ENCODE results near the gene CCRL2.

DNA sequence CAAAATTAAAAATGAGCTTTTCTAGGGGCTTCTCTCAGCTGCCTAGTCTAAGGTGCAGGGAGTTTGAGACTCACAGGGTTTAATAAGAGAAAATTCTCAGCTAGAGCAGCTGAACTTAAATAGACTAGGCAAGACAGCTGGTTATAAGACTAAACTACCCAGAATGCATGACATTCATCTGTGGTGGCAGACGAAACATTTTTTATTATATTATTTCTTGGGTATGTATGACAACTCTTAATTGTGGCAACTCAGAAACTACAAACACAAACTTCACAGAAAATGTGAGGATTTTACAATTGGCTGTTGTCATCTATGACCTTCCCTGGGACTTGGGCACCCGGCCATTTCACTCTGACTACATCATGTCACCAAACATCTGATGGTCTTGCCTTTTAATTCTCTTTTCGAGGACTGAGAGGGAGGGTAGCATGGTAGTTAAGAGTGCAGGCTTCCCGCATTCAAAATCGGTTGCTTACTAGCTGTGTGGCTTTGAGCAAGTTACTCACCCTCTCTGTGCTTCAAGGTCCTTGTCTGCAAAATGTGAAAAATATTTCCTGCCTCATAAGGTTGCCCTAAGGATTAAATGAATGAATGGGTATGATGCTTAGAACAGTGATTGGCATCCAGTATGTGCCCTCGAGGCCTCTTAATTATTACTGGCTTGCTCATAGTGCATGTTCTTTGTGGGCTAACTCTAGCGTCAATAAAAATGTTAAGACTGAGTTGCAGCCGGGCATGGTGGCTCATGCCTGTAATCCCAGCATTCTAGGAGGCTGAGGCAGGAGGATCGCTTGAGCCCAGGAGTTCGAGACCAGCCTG lies 35.3 kb upstream of the CCRL2 start:
- TF ChIP-seq, protein P1, sequence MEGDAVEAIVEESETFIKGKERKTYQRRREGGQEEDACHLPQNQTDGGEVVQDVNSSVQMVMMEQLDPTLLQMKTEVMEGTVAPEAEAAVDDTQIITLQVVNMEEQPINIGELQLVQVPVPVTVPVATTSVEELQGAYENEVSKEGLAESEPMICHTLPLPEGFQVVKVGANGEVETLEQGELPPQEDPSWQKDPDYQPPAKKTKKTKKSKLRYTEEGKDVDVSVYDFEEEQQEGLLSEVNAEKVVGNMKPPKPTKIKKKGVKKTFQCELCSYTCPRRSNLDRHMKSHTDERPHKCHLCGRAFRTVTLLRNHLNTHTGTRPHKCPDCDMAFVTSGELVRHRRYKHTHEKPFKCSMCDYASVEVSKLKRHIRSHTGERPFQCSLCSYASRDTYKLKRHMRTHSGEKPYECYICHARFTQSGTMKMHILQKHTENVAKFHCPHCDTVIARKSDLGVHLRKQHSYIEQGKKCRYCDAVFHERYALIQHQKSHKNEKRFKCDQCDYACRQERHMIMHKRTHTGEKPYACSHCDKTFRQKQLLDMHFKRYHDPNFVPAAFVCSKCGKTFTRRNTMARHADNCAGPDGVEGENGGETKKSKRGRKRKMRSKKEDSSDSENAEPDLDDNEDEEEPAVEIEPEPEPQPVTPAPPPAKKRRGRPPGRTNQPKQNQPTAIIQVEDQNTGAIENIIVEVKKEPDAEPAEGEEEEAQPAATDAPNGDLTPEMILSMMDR (tag by site-specific recombination; IDR thresholded peaks at IDR 0.05) = no peak
- TF ChIP-seq ZNF175 (tag by site-specific recombination; IDR thresholded peaks at IDR 0.05) = no peak
- TF ChIP-seq, protein P2, sequence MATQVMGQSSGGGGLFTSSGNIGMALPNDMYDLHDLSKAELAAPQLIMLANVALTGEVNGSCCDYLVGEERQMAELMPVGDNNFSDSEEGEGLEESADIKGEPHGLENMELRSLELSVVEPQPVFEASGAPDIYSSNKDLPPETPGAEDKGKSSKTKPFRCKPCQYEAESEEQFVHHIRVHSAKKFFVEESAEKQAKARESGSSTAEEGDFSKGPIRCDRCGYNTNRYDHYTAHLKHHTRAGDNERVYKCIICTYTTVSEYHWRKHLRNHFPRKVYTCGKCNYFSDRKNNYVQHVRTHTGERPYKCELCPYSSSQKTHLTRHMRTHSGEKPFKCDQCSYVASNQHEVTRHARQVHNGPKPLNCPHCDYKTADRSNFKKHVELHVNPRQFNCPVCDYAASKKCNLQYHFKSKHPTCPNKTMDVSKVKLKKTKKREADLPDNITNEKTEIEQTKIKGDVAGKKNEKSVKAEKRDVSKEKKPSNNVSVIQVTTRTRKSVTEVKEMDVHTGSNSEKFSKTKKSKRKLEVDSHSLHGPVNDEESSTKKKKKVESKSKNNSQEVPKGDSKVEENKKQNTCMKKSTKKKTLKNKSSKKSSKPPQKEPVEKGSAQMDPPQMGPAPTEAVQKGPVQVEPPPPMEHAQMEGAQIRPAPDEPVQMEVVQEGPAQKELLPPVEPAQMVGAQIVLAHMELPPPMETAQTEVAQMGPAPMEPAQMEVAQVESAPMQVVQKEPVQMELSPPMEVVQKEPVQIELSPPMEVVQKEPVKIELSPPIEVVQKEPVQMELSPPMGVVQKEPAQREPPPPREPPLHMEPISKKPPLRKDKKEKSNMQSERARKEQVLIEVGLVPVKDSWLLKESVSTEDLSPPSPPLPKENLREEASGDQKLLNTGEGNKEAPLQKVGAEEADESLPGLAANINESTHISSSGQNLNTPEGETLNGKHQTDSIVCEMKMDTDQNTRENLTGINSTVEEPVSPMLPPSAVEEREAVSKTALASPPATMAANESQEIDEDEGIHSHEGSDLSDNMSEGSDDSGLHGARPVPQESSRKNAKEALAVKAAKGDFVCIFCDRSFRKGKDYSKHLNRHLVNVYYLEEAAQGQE (tag by site-specific recombination; IDR thresholded peaks at IDR 0.05) = no peak
